ENCODE data around the gene STK32A. TPM values are rescaled to one million over a fixed set of nuclear protein-coding genes. Genes with fewer than 3 reads are reported as not detected.

Gene STK32A
- total RNA-seq, 1 donor from 2014 or later: 0.28 TPM

GRCh38 chr5:147430628-147431027, 195.8 kb downstream of the STK32A start:
- Mint-ChIP-seq H3K36me3 (ENCODE audit: low read depth) (peaks cover 8% of the 10 kb centered on the region), H3K27ac (ENCODE audit: unreplicated experiment) (no peak overlapping the region), H3K4me3 (no peak overlapping the region), H3K9me3 (no peaks in the 10 kb centered on the region), H3K4me1 (peaks cover 35% of the 10 kb centered on the region), H3K27me3 (ENCODE audit: low read depth) (no peaks in the 10 kb centered on the region)
- no peak for DNase-seq (ENCODE audit: low read depth, low spot score)
- no peak for TF ChIP-seq CTCF (conservative IDR thresholded peaks at IDR 0.05)

- DNase-seq (ENCODE audit: low read depth, low spot score): no peak
- Mint-ChIP-seq H3K4me1 (peaks cover 38% of the 10 kb centered on the region), H3K36me3 (ENCODE audit: low read depth) (peaks cover 3% of the 10 kb centered on the region), H3K27ac (ENCODE audit: unreplicated experiment) (peak overlapping the region; percentile 63), H3K4me3 (no peak overlapping the region), H3K27me3 (ENCODE audit: low read depth) (no peaks in the 10 kb centered on the region), H3K9me3 (no peaks in the 10 kb centered on the region)
- no peak for TF ChIP-seq CTCF (conservative IDR thresholded peaks at IDR 0.05)
Observed at GRCh38 chr5:147431586-147431985, 196.8 kb downstream of the STK32A start.

- peaks cover 45% of the 10 kb centered on the region for H3K4me1 Mint-ChIP-seq
- H3K4me3 Mint-ChIP-seq: no peak overlapping the region
- no peak for DNase-seq (ENCODE audit: low read depth, low spot score)
- no peak overlapping the region for H3K27ac Mint-ChIP-seq (ENCODE audit: unreplicated experiment)
- no peaks in the 10 kb centered on the region for H3K36me3 Mint-ChIP-seq (ENCODE audit: low read depth)
- no peak for TF ChIP-seq CTCF (conservative IDR thresholded peaks at IDR 0.05)
- H3K27me3 Mint-ChIP-seq (ENCODE audit: low read depth): no peaks in the 10 kb centered on the region
- H3K9me3 Mint-ChIP-seq: no peaks in the 10 kb centered on the region
Observed at GRCh38 chr5:147432323-147432722, 197.5 kb downstream of the STK32A start.

GRCh38 chr5:147434049-147434448, 199.2 kb downstream of the STK32A start:
- Mint-ChIP-seq H3K27me3 (ENCODE audit: low read depth) (no peaks in the 10 kb centered on the region), H3K27ac (ENCODE audit: unreplicated experiment) (no peak overlapping the region), H3K4me3 (no peak overlapping the region), H3K36me3 (ENCODE audit: low read depth) (peaks cover 3% of the 10 kb centered on the region), H3K9me3 (no peaks in the 10 kb centered on the region), H3K4me1 (peaks cover 57% of the 10 kb centered on the region)
- no peak for TF ChIP-seq CTCF (conservative IDR thresholded peaks at IDR 0.05)
- DNase-seq (ENCODE audit: low read depth, low spot score): no peak

GRCh38 chr5:147436596-147436995, 201.8 kb downstream of the STK32A start:
- Mint-ChIP-seq H3K9me3 (no peaks in the 10 kb centered on the region), H3K4me1 (peaks cover 60% of the 10 kb centered on the region), H3K27me3 (ENCODE audit: low read depth) (no peaks in the 10 kb centered on the region), H3K4me3 (peak overlapping the region; percentile 42), H3K27ac (ENCODE audit: unreplicated experiment) (no peak overlapping the region), H3K36me3 (ENCODE audit: low read depth) (peaks cover 3% of the 10 kb centered on the region)
- DNase-seq (ENCODE audit: low read depth, low spot score): no peak
- TF ChIP-seq CTCF (conservative IDR thresholded peaks at IDR 0.05): no peak

GRCh38 chr5:147437161-147437596, 202.4 kb downstream of the STK32A start:
- H3K36me3 Mint-ChIP-seq (ENCODE audit: low read depth): peaks cover 5% of the 10 kb centered on the region
- H3K27me3 Mint-ChIP-seq (ENCODE audit: low read depth): no peaks in the 10 kb centered on the region
- H3K4me1 Mint-ChIP-seq: peaks cover 60% of the 10 kb centered on the region
- H3K27ac Mint-ChIP-seq (ENCODE audit: unreplicated experiment): peak overlapping the region; percentile 48
- TF ChIP-seq CTCF (conservative IDR thresholded peaks at IDR 0.05): no peak
- peaks cover under 1% of the 10 kb centered on the region for H3K9me3 Mint-ChIP-seq
- H3K4me3 Mint-ChIP-seq: peak overlapping the region; percentile 42
- no peak for DNase-seq (ENCODE audit: low read depth, low spot score)
